HG03558 (cell line): ENCODE data around the gene KCNK6.
"Not testable (repeated sequence)": the region's sequence is repeated elsewhere in the genome, so short reads cannot be mapped to it uniquely, and the experiment has no call there.

Experiments
- ATAC-seq: cut with Tn5 transposase; IDR thresholded peaks from one replicate; pipeline ENCODE4 v1.9.1; 2021; ENCODE audit warnings: moderate number of reproducible peaks; ENCODE audit not compliant: unreplicated experiment; ENCODE audit errors: extremely low read depth

Gene KCNK6

DNA sequence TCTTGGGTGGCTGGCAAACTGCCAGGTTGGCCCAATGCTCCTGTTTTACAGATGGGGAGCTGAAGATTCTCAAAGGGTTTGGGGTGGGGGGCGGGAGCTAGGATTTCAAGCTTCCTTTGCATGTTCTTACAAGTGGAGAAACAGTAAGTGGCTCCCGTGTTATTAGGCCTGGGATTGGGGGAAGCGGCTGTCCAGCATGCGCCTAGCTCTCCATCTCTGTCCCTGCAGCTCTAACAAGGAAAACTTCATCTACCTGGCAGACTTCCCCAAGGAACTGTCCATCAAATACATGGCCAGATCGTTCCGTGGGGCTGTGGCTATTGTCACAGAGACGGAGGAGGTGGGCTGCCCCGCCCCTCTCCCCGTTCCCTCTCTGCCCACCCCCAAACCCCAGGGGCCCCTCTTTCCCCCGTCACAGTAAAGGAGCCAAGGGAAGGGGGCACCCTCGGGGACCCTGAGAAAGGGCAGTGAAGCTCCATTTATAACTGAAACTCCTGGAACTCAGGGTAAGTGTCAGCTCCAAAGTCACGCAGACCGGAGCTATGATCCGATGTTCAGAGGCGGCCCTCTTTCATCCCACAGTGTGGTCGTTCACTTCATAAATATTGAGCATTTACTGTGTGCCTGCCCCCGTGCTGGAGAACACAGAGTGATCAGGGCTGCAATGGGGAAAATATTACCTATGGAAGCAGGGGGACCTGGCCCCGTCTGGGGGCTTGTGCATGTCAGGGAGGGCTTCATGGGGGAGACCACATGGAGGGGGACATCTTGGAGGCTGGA is 39.8 kb downstream of the KCNK6 start:
- ATAC-seq = no peak

GRCh38 chr19:38360351-38360750 is 40.7 kb downstream of the KCNK6 start:
- ATAC-seq = no peak

GRCh38 chr19:38360839-38361631 is 41.4 kb downstream of the KCNK6 start:
- no peak for ATAC-seq

DNA sequence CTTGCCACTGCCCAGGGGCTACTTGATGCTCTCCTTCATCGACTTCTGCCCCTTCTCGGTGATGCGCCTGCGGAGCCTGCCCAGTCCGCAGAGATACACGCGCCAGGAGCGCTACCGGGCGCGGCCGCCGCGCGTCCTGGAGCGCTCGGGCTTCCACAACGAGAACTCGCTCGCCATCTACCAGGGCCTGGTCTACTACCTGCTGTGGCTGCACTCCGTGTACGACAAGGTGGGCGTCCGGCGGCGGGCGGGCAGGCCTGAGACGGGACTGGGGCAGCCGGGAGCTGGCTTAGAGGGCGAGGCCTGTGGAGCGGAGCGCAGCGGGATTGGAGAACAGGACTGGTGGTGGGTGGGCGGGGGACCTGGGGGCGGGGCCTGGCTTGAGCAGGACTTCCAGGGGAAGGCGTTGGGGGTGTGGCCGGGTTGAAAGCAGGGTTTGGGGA is 42.0 kb downstream of the KCNK6 start:
- ATAC-seq = no peak

DNA sequence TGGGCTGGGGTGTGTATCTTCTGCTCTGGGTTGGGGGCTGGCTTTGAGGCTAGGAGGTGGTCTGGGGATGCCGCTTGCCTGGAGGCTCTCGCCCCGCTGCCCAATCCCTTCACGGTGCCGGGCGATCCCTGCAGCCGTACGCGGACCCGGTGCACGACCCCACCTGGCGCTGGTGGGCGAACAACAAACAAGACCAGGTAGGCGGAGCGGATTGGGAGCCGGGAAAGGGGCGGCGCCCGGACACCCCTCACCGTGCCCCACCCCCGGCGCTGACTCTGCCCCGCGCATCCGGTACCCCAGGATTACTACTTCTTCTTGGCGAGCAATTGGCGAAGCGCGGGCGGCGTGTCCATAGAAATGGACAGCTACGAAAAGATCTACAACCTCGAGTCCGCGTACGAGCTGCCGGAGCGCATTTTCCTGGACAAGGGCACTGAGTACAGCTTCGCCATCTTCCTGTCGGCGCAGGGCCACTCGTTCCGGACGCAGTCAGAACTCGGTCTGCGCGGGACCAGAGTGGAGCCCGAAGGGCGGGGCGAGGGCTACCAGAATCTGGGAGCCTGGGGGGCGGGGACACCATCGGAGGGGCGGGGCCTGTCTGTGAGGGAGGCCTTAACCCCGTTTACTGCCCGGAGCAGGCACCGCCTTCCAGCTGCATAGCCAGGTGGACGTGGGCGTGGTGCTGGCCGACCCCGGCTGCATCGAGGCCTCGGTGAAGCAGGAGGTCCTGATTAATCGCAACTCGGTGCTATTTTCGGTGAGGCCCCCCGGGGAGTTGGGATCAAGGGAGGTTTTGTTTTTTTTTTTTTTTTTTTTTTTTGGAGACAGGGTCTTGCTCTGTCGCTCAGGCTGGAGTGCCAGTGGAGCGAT is 42.7 kb downstream of the KCNK6 start:
- no peak for ATAC-seq

DNA sequence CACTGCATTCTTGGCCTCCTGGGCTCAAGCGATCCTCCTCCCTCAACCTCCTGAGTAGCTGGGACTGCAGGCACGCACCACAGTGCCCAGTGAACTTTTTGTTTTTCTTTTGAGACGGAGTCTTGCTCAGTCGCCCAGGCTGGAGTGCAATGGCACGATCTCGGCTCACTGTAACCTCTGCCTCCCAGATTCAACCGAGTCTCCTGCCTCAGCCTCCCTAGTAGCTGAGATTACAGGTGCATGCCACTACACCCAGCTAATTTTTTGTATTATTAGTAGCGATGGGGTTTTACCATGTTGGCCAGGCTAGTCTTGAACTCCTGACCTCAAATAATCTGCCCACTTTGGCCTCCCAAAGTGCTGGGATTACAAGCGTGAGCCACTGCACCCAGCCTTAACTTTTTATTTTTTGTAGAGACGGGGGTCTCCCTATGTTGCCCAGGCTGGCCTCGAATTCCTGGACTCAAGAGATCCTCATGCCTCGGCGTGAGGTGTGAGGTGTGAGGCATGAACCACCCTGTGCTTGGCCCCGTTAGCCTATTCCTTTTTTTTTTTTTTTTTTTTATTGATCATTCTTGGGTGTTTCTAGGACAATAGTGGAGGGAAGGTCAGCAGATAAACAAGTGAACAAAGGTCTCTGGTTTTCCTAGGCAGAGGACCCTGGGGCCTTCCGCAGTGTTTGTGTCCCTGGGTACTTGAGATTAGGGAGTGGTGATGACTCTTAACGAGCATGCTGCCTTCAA is 43.5 kb downstream of the KCNK6 start:
- ATAC-seq = not testable (repeated sequence)

GRCh38 chr19:38367041-38367440 is 47.4 kb downstream of the KCNK6 start:
- no peak for ATAC-seq

DNA sequence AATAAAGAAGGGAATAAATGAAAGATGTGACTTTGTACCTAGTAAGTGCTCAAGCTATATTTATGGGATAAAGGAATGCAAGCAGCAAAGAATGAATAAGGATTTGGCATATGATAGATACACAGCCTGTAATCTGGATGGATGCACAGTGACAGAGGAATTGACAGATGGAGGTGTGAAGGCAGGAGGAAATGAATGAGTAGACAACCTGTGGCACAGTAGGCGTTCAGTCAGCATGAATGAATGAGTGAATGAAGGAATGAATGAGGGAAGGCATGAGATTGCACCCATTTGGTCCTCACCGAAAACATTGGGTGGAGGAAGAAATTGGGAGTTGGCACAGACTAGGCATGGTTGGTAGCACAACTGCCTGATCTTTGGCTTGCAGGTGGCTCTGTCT is 49.9 kb downstream of the KCNK6 start:
- ATAC-seq = no peak

DNA sequence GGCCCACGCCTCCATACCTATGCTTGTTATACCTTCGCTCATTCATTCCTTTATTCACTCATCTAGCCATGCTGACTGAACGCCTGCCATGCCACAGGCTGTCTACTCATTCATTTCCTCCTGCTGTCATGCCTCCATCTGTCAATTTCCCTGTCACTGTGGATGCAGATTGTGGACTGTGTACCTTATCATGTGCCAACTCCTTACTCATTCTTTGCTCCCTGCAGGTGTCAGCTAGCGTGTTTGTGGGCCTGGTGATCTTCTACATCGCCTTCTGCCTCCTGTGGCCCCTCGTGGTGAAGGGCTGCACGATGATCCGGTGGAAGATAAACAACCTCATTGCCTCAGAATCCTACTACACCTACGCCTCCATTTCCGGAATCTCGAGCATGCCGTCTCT is 50.7 kb downstream of the KCNK6 start:
- no peak for ATAC-seq

DNA sequence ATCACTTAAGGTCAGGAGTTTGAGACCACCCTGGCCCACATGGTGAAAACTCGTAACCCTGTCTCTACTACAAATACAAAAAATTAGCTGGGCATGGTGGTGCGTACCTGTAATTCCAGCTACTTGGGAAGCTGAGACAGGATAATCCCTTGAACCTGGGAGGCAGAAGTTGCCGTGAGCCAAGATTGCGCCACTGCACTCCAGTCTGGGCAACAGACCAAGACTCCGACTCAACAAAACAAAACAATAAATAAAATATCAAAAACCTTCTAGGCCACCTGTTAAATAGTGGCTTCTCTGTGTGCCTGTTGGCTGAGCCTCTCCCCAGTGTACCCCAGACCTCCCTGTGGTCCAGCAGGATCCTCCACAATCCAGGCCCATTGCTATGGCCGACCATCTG is 51.4 kb downstream of the KCNK6 start:
- no peak for ATAC-seq

DNA sequence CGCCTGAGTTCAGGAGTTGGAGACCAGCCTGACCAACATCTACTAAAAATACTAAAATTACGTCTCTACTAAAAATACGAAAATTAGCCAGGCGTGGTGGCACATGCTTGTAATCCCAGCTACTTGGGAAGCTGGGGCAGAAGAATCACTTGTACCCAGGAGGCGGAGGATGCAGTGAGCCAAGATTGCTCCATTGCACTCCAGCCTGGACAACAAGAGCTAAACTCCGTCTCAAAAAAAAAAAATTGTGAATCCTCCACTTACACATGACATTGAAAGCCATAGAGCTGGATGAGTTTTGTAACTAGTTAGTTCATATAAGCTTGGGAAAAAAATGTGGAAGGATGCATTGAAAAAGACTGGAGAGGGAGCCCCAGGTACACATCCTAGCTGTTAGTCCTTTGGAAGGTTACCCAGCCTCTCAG is 54.3 kb downstream of the KCNK6 start:
- no peak for ATAC-seq

DNA sequence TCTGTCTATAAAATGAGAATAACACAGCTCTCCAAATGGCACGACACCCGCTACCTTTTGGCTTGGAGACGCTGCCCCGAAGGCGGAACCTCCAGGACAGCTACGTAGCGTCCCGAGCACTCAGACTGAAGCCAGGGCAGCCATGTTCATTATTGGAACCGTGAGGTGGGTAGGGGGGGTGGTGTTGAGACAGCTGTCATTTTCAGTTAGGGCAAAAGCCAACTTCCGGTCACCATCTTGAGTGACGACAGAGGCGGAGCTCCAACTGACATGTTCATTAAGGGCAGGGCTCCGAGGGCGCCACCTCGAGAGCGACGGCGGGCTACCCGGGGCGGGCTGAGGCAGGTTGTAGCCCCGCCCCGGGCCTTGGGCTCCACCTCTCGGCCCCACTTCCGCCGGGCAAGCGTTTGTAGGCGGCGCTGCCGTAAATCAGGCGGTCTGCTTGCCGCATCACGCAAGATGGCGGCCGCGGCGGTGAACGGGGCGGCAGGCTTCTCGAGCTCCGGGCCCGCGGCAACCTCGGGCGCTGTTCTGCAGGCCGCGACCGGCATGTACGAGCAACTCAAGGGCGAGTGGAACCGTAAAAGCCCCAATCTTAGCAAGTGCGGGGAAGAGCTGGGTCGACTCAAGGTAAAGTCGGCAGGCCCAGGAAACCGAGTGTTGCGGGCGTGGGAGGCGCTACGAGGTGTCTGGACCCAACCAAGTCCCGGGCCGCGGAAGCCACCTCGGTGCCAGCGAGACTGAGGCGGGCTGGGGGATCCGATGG is 54.9 kb downstream of the KCNK6 start, which contains the start of gene PSMD8:
PSMD8 (plus strand) TSS at position 240 of the 766 bp plus-strand sequence; CDS start at position 271, 31 bp downstream.
- peak; percentile 76 for ATAC-seq

DNA sequence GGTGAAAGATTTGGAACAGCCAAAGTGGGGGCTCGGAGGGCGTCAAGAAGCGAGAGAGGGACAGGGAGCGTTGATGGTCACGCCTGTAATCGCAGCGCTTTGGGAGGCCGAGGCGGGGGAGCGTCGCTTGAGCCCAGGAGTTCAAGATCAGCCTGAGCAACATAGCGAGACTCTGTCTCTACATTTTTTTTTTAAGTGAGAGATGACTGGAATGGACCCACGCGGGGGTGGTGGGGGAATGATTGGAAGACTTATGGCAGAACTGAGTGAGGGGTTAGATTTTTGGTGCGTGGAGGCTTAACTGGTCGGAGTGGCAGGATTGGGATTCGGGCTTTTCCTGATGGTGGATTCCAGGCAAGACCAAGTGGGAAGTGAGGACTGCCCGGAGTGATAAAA is 55.5 kb downstream of the KCNK6 start:
- ATAC-seq = no peak

DNA sequence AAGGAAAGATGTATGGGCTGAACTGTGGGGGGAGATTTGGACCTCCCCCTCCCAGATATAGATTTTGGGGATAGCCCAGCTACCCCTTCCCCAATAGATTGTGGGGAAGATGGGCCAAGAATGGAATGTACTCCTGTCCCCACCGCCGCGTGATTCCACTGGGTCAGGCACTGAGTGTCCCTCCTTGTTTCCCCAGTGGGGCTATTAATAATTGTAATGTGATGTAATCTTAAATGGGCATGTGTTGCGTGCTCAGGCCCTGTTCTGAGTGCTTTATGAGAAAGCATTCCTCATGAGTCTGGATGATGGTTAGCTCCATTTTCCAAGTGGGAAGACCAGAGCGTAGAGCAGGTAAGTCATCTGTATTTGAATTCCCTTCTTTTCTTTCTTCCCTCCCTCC is 56.1 kb downstream of the KCNK6 start:
- no peak for ATAC-seq

DNA sequence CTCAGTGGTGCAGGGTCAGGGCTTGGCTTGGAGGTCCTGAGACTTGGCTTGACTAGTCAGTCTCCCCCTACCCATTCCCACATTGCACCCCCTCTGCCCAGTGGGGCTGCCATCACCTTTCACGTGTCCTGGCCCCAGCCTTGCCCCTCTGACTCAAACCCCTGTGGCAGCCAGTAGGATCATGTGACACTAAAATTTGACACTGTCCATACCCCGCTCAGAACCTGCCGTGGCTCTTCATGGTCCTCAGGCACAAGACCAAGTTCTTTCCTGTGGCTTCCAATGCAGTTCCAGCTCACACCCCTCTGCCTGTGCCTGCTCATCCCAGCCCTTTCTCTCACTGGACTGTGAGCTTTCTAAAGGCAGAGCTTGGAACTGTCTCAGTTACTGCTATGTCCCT is 56.9 kb downstream of the KCNK6 start:
- ATAC-seq = no peak

GRCh38 chr19:38377052-38377451 is 57.4 kb downstream of the KCNK6 start:
- ATAC-seq = no peak

GRCh38 chr19:38378866-38379265 is 59.2 kb downstream of the KCNK6 start:
- no peak for ATAC-seq

DNA sequence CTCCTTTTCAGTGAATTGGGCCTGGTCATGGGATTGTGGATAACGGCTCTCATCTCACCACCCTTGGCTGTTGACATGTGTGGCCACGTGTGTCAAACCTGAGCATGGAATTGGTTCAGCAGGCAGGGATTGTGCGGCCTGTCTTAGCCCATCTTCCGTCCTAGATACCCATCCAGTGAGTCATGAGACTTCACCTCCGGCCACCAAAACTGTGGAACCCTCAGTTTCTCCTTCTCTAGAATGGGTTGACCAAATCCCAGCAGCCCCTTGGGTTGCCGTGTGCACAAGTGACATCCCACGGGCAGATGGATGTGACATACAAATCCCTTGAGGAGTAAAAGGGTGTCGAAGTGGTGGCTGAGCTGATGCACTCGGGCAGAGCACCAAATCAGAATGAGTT is 61.5 kb downstream of the KCNK6 start:
- ATAC-seq = no peak
